Activated T-cell treated with anti-CD3 and anti-CD28 coated beads for 4 hours (primary cell): ENCODE data around the gene FSD2.
A peak's percentile ranks its signal among the peaks of the same experiment; 100 is the strongest.
"Not testable (repeated sequence)": the region's sequence is repeated elsewhere in the genome, so short reads cannot be mapped to it uniquely, and the experiment has no call there.

Experiments
- DNase-seq: peaks from one replicate; pipeline ENCODE4 v3.0.0-alpha.2; 2020

The FSD2 gene

DNA sequence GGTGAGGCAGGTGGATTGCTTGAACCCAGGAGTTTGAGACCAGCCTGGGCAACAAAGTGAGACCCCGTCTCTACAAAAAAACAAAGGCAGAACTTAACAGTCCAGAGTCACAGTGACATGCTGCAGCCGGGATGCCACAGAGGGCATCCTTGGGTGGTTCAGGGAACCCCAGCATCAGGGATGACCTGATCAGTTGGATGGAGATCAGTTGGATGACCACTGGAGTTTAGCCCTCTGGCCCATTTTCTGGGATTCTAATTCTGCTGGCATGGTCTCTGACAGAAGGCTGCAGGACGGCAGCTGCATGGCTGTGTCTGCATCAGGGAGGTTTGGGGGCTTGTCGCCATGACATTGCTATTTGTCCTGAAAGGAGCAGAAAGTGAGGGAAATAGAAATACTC is 23.4 kb upstream of the FSD2 start:
- no peak for DNase-seq

DNA sequence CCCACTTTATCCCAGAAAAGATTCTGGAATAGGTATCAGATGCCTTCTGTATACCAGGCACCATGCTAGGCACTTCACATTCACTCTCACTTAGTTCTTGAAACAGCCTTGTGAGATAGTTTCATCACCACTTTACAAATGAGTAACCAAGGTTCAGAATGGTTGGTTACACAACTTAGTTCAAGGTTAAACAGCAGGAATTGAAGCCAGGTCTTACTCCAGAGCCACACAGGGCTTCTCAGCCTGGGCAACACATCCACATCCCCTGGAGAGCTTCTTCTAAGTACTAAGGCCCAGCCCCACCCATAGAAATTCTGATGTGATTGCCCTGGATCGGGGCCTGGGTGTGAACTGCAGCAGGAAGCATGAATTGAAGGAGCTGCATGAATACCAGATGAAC is 22.2 kb upstream of the FSD2 start:
- DNase-seq: no peak

DNA sequence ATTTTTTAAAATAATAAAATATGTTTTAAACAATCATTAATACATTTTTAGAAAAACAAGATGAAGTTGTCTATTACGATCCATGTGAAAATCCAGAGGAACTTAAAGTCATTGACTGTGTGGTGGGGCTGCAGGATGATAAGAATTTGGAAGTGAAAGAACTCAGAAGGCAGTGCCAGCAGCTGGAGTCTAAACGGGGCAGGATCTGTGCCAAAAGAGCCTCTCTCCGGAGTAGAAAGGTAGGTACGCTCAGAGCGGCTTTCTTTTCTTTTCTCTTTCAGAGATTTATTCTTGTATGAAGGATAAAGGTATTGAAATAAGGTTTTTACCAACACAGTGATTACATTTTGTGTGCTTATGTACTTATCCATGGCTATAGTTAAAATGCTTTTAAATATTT is 17.2 kb upstream of the FSD2 start:
- DNase-seq: no peak

DNA sequence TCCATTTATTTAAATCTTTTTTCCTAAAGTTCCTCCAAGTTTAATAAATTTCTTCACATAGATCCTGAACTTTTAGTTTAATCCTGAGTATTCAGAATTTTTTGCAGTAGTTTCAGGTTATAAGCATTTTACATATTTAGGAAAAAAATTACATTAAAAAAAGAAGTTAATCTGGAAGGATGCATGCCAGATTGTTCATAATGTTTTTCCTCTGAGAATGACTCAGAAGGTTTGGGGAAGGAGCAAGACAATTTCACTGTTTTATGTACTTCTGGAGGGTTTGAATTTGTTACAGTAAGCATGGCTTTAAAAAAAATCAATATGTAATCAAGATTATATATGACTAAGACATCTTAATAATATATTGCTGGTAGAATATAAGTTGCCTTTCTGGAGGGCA is 16.0 kb upstream of the FSD2 start:
- not testable (repeated sequence) for DNase-seq

DNA sequence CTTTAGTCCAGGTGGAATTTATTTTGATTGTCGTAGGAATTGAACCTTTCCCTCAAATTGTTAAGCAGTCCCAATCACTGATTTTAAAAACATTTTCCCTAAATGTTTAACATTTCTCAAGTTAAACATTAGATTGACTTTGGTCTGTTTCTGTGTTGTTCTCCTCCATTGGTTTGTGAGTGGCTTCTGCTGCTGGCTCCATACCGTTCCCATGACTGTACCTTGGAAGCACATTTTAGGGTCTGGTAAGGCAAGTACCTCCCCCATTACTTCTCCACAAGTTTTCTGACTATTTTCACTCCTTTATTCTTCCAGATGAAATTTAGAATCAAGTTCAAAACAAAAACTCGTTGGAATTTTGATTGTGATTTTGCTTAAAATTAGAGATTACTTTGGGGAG is 15.5 kb upstream of the FSD2 start:
- not testable (repeated sequence) for DNase-seq

DNA sequence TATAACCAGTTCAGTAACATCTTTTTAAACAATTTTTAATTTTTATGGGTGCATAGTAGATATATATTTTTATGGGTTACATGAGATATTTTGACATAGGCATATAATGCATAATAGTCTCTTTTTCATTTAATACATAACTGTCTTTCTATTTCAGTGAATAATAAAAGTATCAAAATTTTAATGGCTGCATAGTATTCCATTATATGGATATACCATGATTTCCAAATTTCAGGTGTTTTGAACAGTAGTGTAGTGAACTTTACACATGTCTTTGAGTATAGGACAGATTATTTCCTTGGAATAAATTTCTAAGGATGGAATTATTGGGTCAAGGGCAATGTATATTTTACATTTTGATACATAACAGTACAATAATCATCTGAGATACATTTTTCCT is 14.3 kb upstream of the FSD2 start:
- no peak for DNase-seq

DNA sequence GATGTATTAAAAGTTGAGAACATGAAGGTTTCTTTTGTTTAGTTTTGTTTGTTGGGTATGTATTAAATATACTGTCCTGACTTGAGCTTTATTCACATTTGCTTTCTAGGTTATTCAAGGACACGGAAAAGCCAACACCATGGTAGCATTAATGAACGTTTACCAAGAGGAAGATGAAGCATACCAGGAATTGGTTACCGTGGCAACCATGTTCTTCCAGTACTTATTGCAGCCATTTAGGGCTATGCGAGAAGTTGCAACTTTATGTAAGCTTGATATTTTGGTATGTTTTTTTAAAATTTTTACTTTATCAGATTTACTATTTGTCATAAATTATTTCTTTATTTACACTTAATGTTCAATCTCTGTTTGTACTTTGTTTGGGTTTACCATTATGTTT is 7.1 kb upstream of the FSD2 start:
- DNase-seq: no peak

DNA sequence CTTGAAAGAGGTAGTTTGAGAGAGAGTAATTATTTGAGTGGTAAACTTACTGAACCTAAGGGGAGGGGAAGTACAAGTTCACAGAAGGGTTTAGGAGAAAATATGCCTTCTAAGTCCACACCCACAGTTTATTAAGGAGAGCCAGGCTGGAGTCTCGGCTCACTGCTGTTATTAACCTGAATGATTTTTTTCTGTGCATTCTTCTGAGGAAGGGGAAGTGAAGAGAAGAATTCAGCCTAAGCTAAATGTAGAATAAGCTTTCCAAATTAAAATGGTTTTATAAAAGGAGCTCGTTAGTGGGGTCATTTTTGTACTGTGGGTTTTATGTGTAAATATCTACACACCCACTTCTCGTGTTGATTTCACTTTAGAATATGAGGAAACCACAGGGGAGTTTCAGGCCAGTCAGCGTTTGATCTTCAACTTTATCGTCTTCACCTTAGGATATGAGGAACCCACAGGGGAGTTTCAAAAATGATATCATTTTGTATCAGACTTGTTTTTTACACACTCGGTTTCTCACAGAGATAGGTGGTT is 5.1 kb upstream of the FSD2 start:
- peak; percentile 19 for DNase-seq

DNA sequence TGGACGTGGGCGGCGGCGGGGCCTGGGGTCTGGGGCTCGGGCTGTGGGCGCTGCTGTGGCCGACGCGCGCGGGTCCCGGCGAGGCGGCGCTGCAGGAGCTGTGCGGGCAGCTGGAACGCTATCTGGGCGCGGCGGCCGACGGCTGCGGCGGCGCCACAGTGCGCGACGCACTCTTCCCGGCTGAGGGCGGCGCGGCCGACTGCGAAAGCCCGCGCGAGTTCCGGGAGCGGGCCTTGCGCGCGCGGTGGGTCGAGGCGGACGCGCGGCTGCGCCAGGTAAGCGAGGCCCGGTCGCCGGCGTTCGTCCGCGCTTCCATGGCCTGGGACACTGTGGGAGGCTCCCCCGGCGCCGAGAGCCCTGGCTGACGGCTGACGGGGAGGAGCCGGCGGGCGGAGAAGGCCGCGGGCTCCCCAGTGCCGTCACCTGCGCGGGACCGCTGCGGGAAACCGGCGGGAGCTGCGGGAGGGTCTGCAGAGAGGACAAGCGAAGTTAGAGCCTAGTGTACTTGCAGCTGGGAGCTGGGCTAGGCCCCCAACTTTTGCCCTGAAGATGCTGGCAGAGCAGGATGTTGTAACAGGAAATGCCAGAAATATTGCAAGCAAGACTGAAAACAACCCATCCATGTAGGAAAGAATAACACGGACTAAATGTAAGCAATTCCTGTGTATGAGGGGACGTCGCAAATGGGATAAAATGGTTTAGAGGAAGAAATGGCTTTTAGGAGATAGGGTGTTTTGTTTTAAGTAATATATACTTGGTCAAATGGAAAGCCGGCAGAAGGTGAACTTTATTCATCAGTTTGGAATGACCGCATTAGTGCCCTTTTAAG is 4.4 kb upstream of the FSD2 start:
- no peak for DNase-seq

DNA sequence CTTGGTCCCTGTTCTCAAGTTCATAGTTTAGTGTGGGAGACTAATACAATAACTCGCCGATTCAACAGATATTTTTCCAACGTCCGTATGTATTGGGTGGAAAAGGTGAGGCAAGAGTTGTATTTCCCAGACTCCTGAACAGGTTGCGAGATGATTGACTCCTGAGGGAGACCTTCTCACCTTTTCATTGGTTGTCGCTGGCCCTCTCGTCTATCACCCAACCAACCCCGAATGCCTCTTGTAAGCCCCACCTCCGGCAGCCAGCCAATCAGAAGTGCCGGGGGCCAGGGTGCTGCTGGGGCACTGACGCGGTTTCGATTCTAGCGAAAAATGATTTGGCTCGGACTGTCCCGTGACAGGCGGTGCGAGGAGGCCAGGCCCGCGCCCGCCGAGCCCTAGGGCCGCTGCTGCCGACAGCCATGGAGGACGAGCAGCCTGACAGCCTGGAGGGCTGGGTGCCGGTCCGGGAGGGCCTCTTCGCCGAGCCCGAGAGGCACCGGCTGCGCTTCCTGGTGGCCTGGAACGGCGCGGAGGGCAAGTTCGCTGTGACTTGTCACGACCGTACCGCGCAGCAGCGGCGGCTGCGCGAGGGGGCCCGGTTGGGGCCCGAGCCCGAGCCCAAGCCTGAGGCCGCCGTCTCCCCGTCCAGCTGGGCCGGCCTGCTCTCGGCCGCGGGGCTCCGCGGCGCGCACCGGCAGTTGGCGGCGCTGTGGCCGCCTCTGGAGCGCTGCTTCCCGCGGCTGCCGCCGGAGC is 3.6 kb upstream of the FSD2 start, which contains the start of gene WHAMM:
TSS of gene WHAMM (plus strand) at position 321 of the 753 bp plus-strand sequence. CDS start at position 420, 99 bp downstream.
- DNase-seq: peak; percentile 91

DNA sequence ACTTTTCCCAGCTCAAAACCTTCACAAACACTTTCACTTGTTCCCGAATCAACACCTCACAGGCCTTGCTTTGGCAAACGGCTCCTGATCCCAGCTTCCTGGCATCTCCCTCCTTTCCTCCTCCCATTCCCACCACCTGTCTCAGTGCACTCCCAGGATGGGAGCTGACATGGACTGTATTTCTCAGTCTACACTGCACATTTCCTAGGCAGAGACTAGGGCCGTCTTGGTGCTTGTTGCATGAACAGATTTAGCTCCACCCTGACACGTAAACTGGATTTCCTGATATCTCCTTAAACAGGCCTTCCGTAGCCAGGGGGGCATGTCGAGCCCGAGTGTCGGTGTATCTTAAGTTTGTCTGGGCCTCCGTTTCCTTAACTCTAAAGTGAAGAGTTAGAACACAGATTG is 2.8 kb upstream of the FSD2 start:
- DNase-seq: no peak

DNA sequence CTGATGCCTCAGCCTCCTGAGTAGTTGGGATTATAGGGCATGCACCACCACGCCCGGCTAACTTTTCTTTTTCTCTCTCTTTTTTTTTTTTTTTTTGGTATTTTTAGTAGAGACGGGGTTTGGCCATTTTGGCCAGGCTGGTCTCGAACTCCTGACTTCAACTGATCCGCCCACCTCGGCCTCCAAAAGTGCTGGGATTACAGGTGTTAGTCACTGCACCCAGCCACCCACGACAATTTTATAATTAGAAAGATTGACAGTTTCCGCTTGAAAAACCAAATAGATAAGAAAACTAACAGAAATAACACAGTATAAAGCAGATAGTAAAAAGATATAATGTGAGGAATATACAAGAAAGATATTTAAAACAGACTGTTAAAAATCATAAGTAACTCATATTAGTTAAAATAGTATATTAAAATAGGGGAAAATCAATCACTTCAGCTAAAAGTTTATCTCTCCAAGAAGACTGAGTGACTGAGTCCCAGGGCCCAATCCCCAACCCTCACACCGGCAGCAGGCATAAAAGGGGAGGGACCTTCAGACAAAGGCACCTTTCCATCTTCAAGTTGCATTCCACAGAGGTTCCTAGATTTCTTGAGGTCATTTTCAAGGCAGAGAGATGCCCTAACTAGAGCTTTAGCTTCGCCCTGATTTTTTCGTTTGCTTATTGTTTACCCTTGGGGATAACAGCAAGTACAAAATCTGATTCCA is 2.2 kb upstream of the FSD2 start:
- no peak for DNase-seq

DNA sequence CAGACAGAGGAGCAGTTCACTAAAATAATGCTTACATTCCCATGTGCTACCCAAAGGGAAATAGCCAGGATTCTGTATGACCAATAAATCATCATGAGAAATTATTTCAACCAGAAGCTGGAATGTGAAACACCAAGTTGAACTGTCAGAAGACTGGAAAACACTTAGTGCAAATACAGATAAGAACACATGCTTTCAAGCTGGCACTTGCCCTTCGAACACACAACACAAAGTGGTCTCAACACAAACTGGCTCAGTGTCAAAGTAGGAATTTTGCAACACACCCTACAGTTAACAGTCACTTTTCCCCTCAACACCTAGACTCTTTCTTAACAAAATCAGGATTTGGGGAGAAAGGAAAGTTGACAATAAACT is 1.3 kb downstream of the FSD2 start:
- no peak for DNase-seq

DNA sequence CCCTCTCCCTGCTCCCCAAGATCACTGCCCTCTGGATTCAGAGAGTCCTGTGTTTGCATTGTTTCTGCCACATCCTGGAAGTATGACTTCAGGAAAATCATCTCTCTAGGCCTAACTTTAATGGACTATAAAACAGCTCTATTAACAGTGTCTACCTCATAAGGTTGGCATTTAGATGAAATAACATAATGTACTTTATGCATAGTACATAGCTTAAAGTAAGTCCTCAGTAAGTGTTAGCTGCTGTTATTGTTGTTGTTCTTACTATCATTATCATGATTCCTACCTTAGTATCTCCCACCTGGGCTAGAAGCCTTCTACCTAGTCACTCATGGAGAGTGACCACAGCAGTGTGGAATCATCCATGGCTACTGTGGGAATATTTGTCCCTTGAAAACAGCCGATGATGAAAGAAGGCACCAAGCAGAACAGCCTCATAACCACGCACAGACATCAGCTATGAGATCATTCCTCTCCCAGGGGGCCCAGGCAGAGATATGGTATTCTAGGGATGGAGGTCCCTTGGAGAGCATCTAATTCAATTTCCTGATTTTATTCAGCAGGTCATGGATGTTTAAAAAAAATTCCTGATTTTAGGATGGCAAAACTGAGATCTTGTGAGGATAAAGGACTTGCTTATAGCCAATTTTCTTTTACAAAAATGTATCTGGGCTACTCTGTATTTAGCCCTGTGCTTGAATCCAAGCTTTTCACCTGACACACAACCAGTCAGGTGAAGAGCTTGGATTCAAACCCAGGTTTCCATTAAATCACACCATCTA is 1.9 kb downstream of the FSD2 start:
- no peak for DNase-seq

DNA sequence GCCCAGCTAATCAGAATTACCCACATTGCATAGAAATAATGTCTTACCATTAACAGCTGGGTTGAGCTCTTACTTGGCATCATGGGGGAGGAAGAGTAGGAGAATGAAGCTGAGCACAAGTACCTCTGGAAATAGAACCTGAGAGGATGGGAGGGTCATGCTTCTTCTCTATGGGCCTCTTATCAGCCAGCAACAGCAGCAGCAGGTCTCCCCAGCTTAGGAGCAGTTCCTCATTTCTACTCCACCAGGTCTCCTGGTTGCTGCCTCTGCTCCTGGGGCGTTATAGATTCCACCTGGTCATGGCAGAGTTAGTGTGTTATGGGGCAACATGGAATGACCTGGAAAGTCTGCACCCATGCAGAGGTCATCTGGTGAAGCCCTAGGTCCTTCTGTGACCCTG is 3.4 kb downstream of the FSD2 start:
- no peak for DNase-seq

DNA sequence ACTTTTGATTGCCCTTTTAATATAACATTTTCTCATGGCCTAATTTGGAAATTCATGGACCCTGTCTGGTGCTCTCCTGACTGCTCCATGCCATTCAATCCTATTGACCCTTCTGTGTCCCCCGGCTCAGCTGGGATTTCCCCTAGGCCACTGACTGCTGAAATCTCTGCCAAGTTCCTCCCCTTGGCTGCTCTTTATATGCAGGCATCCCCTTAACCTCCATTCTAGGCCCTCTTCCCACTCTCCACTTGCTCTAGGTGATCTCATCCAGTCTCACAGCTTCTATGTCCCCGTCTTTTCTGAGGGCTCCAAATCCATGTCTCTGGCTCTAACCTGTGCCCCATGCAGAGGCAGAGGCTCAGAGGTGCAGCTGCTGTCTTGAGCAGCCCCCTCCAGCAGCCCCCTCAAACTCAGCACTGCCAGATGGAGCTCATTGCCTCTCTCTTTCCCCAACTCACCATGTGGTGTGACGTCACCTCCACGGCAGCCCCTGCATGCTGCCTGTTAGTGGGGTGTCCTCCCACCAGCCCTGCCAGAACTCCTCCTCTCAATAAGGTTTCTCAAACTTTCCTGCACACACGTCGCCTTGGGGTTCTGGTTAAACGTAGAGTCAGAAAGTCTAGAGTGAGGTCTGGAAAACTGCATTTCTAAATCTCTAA is 6.6 kb downstream of the FSD2 start:
- no peak for DNase-seq

DNA sequence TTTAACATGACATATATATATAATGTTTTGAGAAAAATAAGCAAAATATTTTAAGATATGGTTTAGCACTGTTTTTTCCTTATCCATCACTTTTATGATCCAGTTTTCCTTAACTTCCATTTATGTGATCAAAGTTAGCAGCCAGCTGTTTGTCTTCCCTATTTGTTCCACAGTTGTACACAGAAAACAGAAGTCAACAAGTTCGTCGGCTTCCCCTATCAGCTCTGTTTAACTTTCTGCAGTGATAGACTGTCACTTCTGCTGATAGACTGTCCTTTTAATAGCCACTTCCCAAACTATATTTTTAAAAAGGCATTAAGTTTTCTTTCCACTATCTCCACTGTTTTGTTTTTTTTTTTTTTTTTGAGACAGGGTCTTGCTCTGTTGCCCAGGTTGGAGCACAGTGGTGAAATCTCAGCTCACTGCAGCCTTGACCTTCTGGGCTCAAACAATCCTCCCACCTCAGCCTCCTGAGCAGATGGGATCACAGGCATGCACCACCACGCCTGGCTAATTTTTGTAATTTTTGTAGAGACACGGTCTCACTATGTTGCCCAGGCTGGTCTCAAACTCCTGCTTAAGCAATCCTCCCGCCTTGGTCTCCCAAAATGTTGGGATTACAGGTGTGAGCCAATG is 7.2 kb downstream of the FSD2 start:
- DNase-seq: no peak

DNA sequence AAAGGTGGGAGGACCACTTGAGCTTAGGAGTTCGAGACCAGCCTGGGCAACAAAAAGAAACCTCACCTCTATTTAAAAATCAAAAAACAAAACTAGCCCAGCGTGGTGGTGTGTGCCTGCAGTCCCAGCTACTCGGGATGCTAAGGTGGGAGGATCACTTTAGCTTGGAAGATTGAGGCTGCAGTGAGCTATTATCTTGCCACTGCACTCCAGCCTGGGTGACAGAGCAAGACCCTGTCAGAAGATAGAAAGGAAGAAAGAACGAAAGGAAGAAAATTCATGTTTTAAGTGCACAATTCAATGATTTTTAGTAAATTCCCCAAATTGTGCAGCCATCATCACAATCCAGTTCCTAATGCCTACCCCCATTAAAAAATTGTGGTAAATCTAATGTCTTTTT is 7.8 kb downstream of the FSD2 start:
- DNase-seq: no peak

DNA sequence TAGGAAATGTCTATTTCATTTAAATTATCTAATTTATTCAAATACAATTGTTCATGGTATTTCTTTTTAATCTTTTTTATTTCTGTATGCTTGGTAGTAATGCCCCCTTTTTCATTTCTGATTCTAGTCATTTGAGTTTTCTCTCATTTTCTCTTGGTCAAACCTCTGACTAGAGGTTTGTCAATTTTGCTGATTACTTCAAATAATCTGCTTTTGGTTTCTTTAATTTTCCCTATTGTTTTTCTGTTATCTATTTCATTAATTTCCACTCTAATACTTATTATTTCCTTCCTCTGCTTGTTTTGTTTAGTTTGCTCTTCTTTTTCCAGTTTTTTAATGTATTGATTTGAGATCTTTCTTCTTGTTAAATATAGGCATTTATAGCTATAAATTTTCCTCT is 12.1 kb downstream of the FSD2 start:
- no peak for DNase-seq

DNA sequence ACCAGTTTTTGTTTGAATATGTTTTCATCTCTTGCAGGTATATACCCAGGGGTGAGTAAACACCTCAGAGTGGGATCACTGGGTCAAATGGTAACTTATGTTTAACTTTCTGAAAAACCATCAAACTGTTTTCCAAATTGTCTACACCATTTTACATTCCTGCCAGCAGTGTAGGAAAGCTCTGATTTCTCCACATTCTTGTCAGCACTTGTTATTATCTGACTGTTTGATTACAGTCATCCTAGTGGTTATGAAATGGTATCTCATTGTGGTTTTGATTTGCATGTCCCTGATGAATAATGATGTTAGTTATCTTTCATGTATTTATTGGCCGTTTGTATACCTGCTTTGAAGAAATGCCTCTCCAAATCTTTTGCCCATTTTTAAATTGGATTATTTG is 13.8 kb downstream of the FSD2 start:
- DNase-seq: no peak

DNA sequence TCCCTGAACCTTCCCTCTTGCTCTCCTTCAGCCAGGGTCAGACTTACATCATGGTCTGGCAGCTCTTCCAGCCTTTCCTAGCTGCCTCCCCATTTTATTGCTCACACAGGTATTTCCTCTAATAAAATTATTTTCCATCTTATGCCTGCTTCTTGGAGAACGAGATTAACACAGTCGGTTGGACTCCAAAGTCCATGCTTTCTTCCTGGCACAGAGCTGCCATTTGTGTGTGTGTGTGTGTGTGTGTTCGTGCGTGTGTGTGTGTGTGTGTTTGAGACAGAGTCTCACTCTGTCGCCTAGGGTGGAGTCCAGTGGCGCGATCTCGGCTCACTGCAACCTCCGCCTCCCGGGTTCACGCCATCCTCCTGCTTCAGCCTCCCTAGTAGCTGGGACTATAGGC is 15.5 kb downstream of the FSD2 start:
- no peak for DNase-seq

DNA sequence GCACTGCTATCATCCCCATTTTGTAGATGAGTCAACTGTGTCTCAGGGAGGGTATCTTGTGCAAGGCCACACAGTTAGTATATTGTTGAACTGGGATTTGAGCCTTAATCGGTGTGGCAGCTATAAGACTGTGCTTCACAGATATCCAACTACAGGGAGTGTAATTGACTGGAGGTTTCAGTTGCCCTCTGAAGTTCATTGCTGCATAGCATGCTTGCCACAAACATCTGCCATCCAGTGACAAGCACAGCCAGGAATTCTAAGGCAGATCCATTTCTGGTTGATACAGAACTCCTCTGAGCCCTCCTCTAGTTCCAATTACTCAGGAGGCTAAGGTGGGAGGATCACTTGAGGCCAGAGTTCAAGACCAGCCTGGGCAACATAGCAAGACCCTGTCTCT is 16.4 kb downstream of the FSD2 start:
- no peak for DNase-seq
